A673 (cell line): ENCODE results near the gene PCDH17.

Source experiments
- CTCF ChIP-seq: fragments of 300-800, 200-600 bp; sonication (generic); conservative IDR thresholded peaks from 2 replicates; pipeline ENCODE4 v1.5.1; 2017; ENCODE audit warnings: low read depth, mild to moderate bottlenecking, antibody characterized with exemption, low read length, moderate library complexity, mixed read lengths
- EZH2 ChIP-seq: fragments of 200-600 bp; sonication (generic); IDR thresholded peaks from 2 replicates; pipeline ENCODE4 v1.6.1; 2017; ENCODE audit warnings: borderline replicate concordance, low read depth, mild to moderate bottlenecking, mixed read lengths, antibody characterized with exemption, low read length; ENCODE audit not compliant: poor library complexity, severe bottlenecking

GRCh38 chr13:57631596-57632275, at the start of gene PCDH17:
- TF ChIP-seq CTCF (0 out of 2 replicates have a peak, but pooled peaks have one; percentile 9), EZH2 (no peak)
